Ovary (tissue), 3 donors: ENCODE results near the gene FARP1.

Experiments
- CTCF ChIP-seq, 3 donors: fragments of 450-650 bp in 2 of 3; fragments of 200-600 bp in 1 of 3; IDR thresholded peaks; one replicate each; pipeline versions ENCODE4 v1.5.1 to v1.8.0; 2016 to 2022; ENCODE audit warnings: antibody characterized with exemption in 3 of 3, mild to moderate bottlenecking in 1 of 3
- POLR2A ChIP-seq: fragments of 450-650 bp; IDR thresholded peaks from one replicate; pipeline ENCODE4 v1.6.1; 2017; ENCODE audit warnings: antibody characterized with exemption, mild to moderate bottlenecking, moderate library complexity
- donor health status: DM: no; HTN: no; CAD: no.

- TF ChIP-seq CTCF (IDR thresholded peaks at IDR 0.05) (no peak), POLR2A (no peak)
Measured at GRCh38 chr13:98222081-98222554, 79.2 kb downstream of the FARP1 start.
